Astrocyte (in vitro differentiated cells and primary cell): ENCODE measurements around the gene FEZ2. TPM values are rescaled to one million over a fixed set of nuclear protein-coding genes. Genes with fewer than 3 reads are reported as not detected.
"Not testable (repeated sequence)": the region's sequence is repeated elsewhere in the genome, so short reads cannot be mapped to it uniquely, and the experiment has no call there.

Experiments used
- DNase-seq: peaks from one replicate; pipeline ENCODE4 v3.0.0-alpha.2; 2010; ENCODE audit warnings: low read depth
- FAIRE-seq: peaks from 2 replicates; lab custom pipeline; 2011; peaks lifted over from hg19 to GRCh38; lab: Jason Lieb, UNC
- H2AFZ ChIP-seq: 2 replicates; pipeline ENCODE4 v1.6.0; 2012; ENCODE audit warnings: low read depth, low read length, inconsistent platforms
- H3K27ac ChIP-seq: 2 replicates; pipeline ENCODE4 v1.5.1; 2011; ENCODE audit warnings: low read depth, low read length, inconsistent platforms
- H3K27me3 ChIP-seq: 2 replicates; pipeline ENCODE4 v1.6.0; 2011; ENCODE audit warnings: low read length, inconsistent platforms; ENCODE audit not compliant: insufficient read depth
- H3K36me3 ChIP-seq: 2 replicates; pipeline ENCODE4 v1.5.1; 2011; ENCODE audit warnings: low read length, inconsistent platforms; ENCODE audit not compliant: insufficient read depth
- H3K4me1 ChIP-seq: 2 replicates; pipeline ENCODE4 v1.5.1; 2011; ENCODE audit warnings: low read length, inconsistent platforms; ENCODE audit not compliant: insufficient read depth
- H3K4me2 ChIP-seq: 2 replicates; pipeline ENCODE4 v1.6.0; 2012; ENCODE audit warnings: low read length, inconsistent platforms
- H3K4me3 ChIP-seq: 2 replicates; pipeline ENCODE4 v1.5.1; 2011; ENCODE audit warnings: low read depth, mild to moderate bottlenecking, low read length, inconsistent platforms; ENCODE audit not compliant: insufficient read depth
- H3K79me2 ChIP-seq: 2 replicates; pipeline ENCODE4 v1.6.0; 2012; ENCODE audit warnings: mild to moderate bottlenecking, low read length, inconsistent platforms; ENCODE audit not compliant: insufficient read depth
- H3K9ac ChIP-seq: 2 replicates; pipeline ENCODE4 v1.6.0; 2012; ENCODE audit warnings: mild to moderate bottlenecking, low read length, inconsistent platforms
- H3K9me3 ChIP-seq: 2 replicates; pipeline ENCODE4 v1.5.1; 2012; ENCODE audit warnings: low read depth, mild to moderate bottlenecking, low read length, inconsistent platforms; ENCODE audit not compliant: insufficient read depth
- H4K20me1 ChIP-seq: 2 replicates; pipeline ENCODE4 v1.6.0; 2012; ENCODE audit warnings: low read length, inconsistent platforms; ENCODE audit not compliant: insufficient read depth
- H3K27ac Mint-ChIP-seq: one replicate; pipeline ENCODE4 v1.8.0; 2021; ENCODE audit warnings: mild to moderate bottlenecking, mixed read lengths; ENCODE audit not compliant: unreplicated experiment
- H3K27me3 Mint-ChIP-seq: one replicate; pipeline ENCODE4 v1.8.0; 2021; ENCODE audit warnings: low read depth, mixed read lengths; ENCODE audit not compliant: unreplicated experiment
- H3K36me3 Mint-ChIP-seq: one replicate; pipeline ENCODE4 v1.8.0; 2021; ENCODE audit warnings: low read depth, mixed read lengths; ENCODE audit not compliant: unreplicated experiment
- H3K4me1 Mint-ChIP-seq: one replicate; pipeline ENCODE4 v1.8.0; 2021; ENCODE audit warnings: low read depth, mixed read lengths; ENCODE audit not compliant: unreplicated experiment
- H3K4me3 Mint-ChIP-seq: one replicate; pipeline ENCODE4 v1.8.0; 2021; ENCODE audit warnings: mild to moderate bottlenecking, moderate library complexity, mixed read lengths; ENCODE audit not compliant: unreplicated experiment
- H3K9me3 Mint-ChIP-seq: one replicate; pipeline ENCODE4 v1.8.0; 2021; ENCODE audit warnings: mild to moderate bottlenecking, mixed read lengths; ENCODE audit not compliant: unreplicated experiment
- EZH2 ChIP-seq: IDR thresholded peaks from 2 replicates; pipeline ENCODE4 v1.6.1; 2012; ENCODE audit warnings: mild to moderate bottlenecking, low read length, inconsistent platforms; ENCODE audit not compliant: insufficient read depth
- total RNA-seq: library from RNA; stranded (reverse); gene quantifications from 2 replicates; pipeline ENCODE4 v1.2.1, GENCODE V29; 2021
- TF ChIP-seq, protein P1 (sequence below): IDR thresholded peaks from 2 replicates; pipeline ENCODE4 v1.5.1; 2011; ENCODE audit warnings: low read depth, mild to moderate bottlenecking, inconsistent platforms, low read length, moderate library complexity; ENCODE audit not compliant: insufficient read depth

FEZ2 gene
- total RNA-seq, 1 donor from 2014 or later, result 45.0 TPM

DNA sequence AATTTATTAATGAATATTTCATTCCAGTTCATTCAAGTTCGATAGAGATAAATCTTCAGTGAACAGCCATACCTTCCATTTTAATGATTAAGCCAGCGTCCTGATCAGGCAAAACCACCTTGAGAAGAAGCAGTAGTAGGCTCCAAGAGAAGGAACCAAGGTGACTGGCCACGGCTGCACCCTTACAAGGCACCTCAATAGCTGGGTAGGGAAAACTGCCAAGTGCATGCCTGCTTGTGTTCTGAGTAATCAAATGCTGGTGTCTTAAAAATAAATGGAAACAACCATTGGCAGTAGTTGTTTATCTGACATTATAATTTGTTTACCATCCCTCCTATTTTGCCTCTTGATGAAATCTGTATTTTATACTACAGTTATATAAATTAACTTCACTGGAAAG, 10.0 kb upstream of the FEZ2 start:
- Histone ChIP-seq H3K4me3 (no peak overlapping the region), H4K20me1 (no peaks in the 10 kb centered on the region), H2AFZ (no peak overlapping the region), H3K79me2 (no peaks in the 10 kb centered on the region), H3K27ac (no peak overlapping the region), H3K27me3 (no peaks in the 10 kb centered on the region), H3K4me1 (no peaks in the 10 kb centered on the region), H3K9me3 (no peaks in the 10 kb centered on the region), H3K36me3 (no peaks in the 10 kb centered on the region), H3K9ac (no peak overlapping the region), H3K4me2 (no peak overlapping the region)
- DNase-seq (no peak), FAIRE-seq (no peak)
- Mint-ChIP-seq H3K4me1 (no peaks in the 10 kb centered on the region), H3K4me3 (no peak overlapping the region), H3K27me3 (peaks cover 5% of the 10 kb centered on the region), H3K36me3 (no peaks in the 10 kb centered on the region), H3K9me3 (no peaks in the 10 kb centered on the region), H3K27ac (no peak overlapping the region)
- no peak for TF ChIP-seq EZH2
- TF ChIP-seq, protein P1, sequence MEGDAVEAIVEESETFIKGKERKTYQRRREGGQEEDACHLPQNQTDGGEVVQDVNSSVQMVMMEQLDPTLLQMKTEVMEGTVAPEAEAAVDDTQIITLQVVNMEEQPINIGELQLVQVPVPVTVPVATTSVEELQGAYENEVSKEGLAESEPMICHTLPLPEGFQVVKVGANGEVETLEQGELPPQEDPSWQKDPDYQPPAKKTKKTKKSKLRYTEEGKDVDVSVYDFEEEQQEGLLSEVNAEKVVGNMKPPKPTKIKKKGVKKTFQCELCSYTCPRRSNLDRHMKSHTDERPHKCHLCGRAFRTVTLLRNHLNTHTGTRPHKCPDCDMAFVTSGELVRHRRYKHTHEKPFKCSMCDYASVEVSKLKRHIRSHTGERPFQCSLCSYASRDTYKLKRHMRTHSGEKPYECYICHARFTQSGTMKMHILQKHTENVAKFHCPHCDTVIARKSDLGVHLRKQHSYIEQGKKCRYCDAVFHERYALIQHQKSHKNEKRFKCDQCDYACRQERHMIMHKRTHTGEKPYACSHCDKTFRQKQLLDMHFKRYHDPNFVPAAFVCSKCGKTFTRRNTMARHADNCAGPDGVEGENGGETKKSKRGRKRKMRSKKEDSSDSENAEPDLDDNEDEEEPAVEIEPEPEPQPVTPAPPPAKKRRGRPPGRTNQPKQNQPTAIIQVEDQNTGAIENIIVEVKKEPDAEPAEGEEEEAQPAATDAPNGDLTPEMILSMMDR, result no peak

DNA sequence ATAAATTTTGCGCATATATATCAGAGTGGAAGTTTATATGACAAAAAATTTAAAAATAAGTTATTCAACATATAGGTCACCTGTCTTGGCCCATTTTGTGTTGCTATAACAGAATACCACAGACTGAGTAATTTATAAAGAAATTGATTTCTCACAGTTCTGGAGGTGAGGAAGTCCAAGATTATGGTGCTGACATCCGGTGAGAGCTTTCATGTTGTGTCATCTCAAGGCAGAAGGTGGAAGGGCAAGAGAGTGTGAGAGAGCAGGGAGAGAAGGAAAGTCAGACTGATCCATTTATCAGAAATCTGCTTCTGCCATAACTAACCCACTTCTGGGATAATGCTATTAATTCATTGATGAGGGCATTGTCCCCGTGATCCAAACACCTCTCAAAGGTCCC, 9.0 kb upstream of the FEZ2 start:
- Mint-ChIP-seq H3K4me3 (no peak overlapping the region), H3K9me3 (no peaks in the 10 kb centered on the region), H3K27me3 (peaks cover 5% of the 10 kb centered on the region), H3K27ac (no peak overlapping the region), H3K4me1 (no peaks in the 10 kb centered on the region), H3K36me3 (no peaks in the 10 kb centered on the region)
- Histone ChIP-seq H3K4me3 (no peak overlapping the region), H3K27ac (no peak overlapping the region), H3K36me3 (no peaks in the 10 kb centered on the region), H3K9me3 (no peaks in the 10 kb centered on the region), H2AFZ (no peak overlapping the region), H3K4me2 (no peak overlapping the region), H4K20me1 (no peaks in the 10 kb centered on the region), H3K27me3 (no peaks in the 10 kb centered on the region), H3K9ac (no peak overlapping the region), H3K79me2 (no peaks in the 10 kb centered on the region), H3K4me1 (no peaks in the 10 kb centered on the region)
- no peak for DNase-seq
- no peak for FAIRE-seq
- TF ChIP-seq, protein P1, result no peak
- no peak for TF ChIP-seq EZH2

GRCh38 chr2:36605273-36605672, 7.3 kb upstream of the FEZ2 start:
- no peak overlapping the region for H3K27ac Mint-ChIP-seq
- Histone ChIP-seq H3K9ac (no peak overlapping the region), H3K27me3 (no peaks in the 10 kb centered on the region), H3K27ac (no peak overlapping the region), H2AFZ (no peak overlapping the region), H3K4me3 (no peak overlapping the region), H3K36me3 (no peaks in the 10 kb centered on the region), H3K9me3 (no peaks in the 10 kb centered on the region), H3K79me2 (no peaks in the 10 kb centered on the region), H3K4me1 (no peaks in the 10 kb centered on the region), H4K20me1 (no peaks in the 10 kb centered on the region), H3K4me2 (no peak overlapping the region)
- H3K36me3 Mint-ChIP-seq, result no peaks in the 10 kb centered on the region
- DNase-seq (no peak), FAIRE-seq (peak; percentile 63)
- no peak for TF ChIP-seq EZH2
- TF ChIP-seq, protein P1, result no peak
- H3K4me3 Mint-ChIP-seq, result no peak overlapping the region
- H3K27me3 Mint-ChIP-seq, result no peaks in the 10 kb centered on the region
- H3K9me3 Mint-ChIP-seq, result no peaks in the 10 kb centered on the region
- no peaks in the 10 kb centered on the region for H3K4me1 Mint-ChIP-seq

- H3K27me3 Mint-ChIP-seq, H3K4me2 ChIP-seq, FAIRE-seq, H3K27me3 ChIP-seq, H3K27ac Mint-ChIP-seq, H3K36me3 ChIP-seq, H3K4me3 ChIP-seq, H3K9ac ChIP-seq, H3K27ac ChIP-seq, H3K4me1 ChIP-seq, H3K36me3 Mint-ChIP-seq, H3K4me1 Mint-ChIP-seq, H3K9me3 Mint-ChIP-seq, H3K4me3 Mint-ChIP-seq, DNase-seq, H3K9me3 ChIP-seq, H4K20me1 ChIP-seq, H3K79me2 ChIP-seq, H2AFZ ChIP-seq: not testable (repeated sequence)
These were observed 5.7 kb upstream of the FEZ2 start for GRCh38 chr2:36603629-36604028.
